Medulla oblongata (tissue), 1 donor: ENCODE measurements around the gene CLSTN1.
"Not testable (repeated sequence)": the region's sequence is repeated elsewhere in the genome, so short reads cannot be mapped to it uniquely, and the experiment has no call there.

Experiments used
- DNase-seq: peaks from one replicate; pipeline ENCODE4 v3.0.0-alpha.2; 2015; ENCODE audit errors: extremely low spot score

CLSTN1 gene

DNA sequence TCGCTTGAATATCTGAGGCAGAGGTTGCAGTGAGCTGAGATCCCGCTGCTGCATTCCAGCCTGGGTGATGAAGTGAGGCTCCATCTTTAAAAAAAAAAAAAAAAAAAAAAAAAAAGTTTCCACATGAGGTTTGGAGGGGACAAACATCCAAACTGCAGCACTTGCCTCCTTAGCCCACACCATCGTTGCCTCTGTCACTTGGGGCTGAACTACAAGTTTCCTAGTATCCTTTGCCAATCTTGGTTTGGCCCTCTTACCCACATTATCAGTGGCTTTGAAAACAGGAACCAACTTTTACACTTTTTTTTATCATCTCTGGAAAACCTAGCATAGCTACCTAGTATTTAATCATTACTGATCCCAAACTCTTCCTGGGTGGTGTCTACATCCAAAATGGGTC lies 59.2 kb downstream of the CLSTN1 start:
- no peak for DNase-seq

- DNase-seq = no peak
Measured at GRCh38 chr1:9763914-9764313, 59.9 kb downstream of the CLSTN1 start.

GRCh38 chr1:9762446-9762845 lies 61.3 kb downstream of the CLSTN1 start:
- DNase-seq = not testable (repeated sequence)

- DNase-seq = no peak
Measured at GRCh38 chr1:9761855-9762254, 61.9 kb downstream of the CLSTN1 start.

GRCh38 chr1:9760824-9761223 lies 62.9 kb downstream of the CLSTN1 start:
- no peak for DNase-seq

DNA sequence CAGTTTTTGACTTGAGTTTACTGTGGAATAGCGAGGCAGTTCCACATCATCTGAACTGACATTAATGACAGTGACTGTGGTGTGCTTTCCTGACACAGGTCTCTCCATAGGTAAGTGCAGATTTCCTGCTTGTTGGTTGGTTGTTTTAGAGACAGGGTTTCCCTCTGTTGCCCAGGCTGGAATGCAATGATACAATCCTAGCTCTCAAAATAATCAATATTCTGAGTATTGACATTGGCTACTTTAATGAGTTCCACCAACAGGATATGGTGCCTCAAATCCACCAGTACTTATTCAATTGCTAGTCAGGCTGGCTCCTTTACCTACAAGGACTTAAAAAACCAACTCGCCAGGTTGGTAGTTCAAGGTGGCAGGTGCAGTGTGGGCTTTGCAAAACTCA lies 63.8 kb downstream of the CLSTN1 start:
- DNase-seq = no peak

- peak; percentile 55 for DNase-seq
Measured at GRCh38 chr1:9758559-9759121, 65.1 kb downstream of the CLSTN1 start.

DNA sequence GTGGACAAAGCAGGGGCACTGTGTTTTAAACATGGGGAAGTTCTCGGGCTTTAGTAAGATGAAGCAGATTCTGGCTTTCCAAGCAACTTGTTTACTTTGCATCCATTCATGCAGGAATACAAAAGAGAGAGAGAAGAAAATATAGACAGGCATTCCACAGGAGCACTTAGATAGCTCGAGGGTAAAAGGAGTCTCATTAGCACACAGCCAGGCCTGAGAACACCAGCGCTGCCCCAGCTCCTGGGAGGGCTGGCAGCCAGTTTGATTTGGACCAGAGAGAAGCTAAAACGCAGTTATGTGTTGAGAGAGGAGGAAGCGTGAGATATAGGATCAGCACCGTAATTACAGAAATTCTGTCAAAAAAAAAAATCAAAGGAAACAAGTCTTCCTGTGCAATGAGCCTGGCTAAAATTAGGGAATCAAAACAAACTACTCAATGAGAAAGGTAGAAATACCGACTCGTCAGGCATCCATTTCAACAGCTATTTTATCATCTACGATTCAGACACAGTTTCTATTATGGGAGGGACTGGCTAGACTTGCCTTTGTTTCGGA lies 68.2 kb downstream of the CLSTN1 start:
- DNase-seq = no peak

DNA sequence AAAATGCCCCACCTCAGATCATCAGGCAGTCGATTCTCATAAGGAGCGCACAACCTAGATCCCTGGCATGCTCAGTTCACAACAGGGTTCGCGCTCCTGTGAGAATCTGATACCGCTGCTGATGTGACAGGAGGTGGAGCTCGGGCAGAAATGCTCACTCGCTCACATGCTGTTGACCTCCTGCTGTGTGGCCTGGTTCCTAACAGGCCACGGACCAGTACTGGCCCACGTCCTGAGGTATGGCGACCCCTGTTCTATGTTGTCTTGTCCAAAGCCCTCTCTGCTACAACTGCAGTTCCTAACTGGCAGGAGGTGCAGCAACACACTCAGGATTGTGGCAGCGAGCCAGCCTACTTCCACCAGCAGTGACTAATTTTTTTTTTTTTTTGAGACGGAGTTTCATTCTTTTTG lies 70.6 kb downstream of the CLSTN1 start:
- no peak for DNase-seq

- no peak for DNase-seq
Measured at GRCh38 chr1:9751971-9752370, 71.8 kb downstream of the CLSTN1 start.

DNA sequence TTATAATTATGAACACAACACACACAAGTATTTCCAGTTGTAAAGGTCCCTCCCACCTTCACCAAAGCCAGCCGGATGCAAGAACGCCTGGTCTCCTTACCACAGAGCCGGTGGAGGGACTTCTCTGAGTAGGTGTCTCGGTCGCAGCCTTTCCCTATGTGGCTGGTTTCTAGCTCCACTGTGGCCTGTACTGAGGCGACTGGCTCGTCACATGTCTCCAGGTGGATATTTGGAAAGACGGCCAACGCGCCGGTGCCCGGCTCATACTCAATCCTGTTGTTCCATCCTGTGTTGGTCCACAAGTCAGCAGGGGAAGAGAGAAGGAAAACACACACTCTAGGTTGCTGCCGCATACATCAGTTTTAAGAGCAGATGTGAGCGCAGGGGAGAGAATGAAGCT lies 74.4 kb downstream of the CLSTN1 start:
- DNase-seq = no peak

GRCh38 chr1:9748391-9748790 lies 75.4 kb downstream of the CLSTN1 start:
- DNase-seq = not testable (repeated sequence)

- no peak for DNase-seq
Measured at GRCh38 chr1:9746651-9747050, 77.1 kb downstream of the CLSTN1 start.

DNA sequence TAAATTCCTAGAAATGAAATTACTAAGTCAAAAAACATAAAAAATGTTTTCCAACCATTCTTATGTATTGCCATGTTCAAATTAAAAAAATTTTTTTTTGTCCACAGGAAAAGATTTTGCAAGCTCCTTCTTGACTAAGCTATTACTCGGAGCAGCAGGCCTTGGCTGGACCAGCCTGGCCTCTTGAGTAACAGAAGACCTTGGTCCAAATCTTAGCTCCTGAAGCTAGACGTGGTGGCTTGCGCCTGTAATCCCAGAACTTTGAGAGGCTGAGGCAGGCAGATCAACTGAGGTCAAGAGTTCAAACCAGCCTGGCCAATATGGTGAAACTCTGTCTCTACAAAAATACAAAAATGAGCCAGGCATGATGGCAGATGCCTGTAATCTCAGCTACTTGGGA lies 77.6 kb downstream of the CLSTN1 start:
- DNase-seq = no peak

DNA sequence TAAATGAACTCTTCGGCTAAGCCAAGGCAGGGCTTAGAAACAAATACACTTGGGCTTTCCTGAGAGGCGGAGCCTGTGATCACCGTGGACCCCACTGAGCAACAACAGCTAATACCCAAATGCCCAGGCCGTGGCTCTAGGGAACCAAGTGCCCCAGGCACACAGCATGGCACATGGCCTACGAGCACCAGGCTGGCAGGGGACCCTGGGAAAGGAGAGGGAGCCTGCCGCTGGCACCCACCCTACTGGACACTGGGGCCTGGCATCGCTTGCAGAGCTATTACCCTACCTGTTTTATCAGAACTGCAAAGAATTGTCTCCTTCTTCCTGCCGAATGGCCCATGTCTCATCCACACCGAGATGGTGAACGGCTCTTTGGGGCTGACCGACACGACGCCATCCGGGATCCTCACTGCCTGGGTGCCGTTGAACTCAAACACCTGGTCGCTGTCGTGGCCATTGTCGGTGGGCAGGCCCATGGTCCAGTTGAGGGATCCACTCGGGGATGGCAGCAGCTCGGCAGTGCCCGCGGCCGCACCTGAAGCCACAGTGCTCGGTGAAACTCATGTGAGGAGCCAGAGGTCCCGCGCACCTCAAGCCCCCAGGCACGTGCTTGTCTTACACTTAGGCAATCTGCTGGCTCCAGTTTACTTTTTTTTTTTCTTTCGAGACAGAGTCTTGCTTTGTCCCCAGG lies 79.5 kb downstream of the CLSTN1 start:
- DNase-seq = no peak

DNA sequence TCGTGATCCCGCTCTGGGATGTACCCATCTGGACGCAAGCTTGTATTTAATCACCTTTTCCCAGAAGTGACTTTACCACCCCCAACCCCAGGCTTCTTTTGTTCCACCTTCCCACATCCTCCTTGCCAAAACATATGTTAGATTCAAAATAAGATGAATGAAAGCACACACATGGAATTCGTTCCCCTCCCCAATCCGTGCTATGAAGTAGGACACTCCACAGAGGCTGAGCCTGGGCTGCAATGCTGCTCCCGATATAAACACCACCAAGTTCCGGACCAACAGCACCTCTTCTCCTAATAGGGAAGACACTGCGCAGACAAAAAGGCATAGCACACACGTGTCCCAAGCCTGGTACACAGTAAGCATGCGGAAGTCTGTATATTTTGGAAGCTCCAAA lies 86.1 kb downstream of the CLSTN1 start:
- DNase-seq = no peak

DNA sequence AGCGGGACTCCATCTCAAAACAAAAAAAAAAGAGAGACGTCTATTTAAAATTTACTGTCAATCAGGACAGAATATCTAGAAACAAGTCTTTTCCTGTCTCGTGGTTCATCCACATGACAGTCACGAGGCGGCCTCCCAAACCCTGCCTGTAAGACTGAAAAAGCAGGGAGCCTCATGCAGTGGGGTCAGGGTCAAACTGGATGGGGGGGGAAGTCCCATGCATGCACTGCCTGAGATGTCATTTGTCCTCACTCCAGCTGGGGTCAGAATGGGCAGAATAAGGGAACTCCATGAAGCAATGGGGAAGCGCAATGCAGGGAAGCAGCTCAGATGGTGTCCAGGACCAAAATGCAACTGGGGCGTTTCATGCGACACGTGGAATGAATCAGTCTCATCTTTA lies 86.7 kb downstream of the CLSTN1 start:
- peak; percentile 20 for DNase-seq

GRCh38 chr1:9736241-9736640 lies 87.5 kb downstream of the CLSTN1 start:
- no peak for DNase-seq

- no peak for DNase-seq
Measured at GRCh38 chr1:9735800-9736199, 88.0 kb downstream of the CLSTN1 start.

DNA sequence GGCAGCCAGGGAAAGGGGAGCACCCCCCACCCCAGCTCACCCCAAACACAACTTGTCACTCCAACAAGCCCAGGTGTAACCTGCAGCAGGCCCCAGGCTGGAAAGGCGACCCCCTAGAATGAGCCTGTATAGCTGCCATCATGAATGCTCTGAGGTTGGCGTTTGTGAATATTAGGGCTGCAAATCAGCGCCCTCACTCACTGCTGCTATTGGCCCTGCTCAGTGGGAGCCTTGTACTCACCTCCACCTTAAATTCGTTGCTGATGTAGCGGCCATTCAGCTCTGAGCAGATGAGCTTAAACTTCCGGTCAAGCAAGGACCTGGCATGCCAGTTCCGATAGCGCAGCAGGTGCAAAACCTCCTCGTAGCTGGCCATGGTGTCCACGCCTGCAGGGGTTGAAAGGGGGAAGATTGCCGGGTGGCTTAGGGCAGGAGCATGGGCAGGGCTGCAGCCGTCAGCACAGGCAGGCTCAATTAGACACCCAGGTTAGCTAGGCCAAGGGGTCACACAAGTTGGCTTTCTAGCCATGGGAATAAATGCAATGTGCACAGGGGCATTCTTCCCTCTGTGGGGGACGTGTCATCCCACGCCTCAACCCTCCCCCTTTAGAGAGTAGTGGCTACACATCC lies 90.5 kb downstream of the CLSTN1 start:
- no peak for DNase-seq

DNA sequence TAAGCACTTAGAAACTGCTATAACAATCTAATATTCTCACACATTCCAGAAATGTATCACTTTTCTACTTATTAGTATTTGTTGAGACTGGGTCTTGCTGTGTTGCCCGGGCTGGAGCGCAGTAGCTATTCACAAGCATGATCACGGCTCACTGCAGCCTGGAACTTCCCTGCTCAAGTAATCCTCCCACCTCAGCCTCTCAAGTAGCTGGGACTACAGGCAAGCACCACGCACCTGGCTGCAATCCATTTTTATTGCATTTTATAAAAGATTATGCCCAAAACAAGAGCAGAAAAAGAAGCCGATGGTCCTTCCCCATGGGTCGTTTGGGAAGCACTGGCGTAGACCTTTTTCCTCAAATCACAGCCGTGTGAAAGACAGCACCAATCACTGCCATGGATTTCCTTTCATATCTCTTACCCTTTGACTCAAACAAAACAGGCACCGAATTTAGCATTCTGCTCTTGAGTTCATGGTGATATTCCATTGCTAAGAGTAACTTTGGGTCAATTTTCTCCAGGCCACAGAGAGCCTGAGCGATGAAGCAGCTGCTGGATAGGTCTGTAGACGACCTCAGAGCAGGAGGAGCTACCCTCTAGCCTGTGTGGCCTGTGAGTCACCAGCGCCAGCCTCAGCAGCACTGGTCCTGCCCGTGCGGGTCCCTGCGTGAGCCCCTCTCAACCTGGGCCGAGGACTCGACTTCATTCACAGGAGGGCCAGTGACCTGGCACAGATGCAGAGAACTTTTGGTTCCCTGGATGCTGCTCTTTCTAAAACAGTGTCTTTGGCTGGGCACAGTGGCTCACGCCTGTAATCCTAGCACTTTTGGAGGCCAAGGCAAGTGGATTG lies 91.4 kb downstream of the CLSTN1 start:
- DNase-seq = no peak

GRCh38 chr1:9731561-9731960 lies 92.2 kb downstream of the CLSTN1 start:
- DNase-seq = no peak
